HG02798 (cell line): ENCODE data around the gene SULT6B1.
"Not testable (repeated sequence)": the region's sequence is repeated elsewhere in the genome, so short reads cannot be mapped to it uniquely, and the experiment has no call there.

ENCODE experiments used
- ATAC-seq: cut with Tn5 transposase; IDR thresholded peaks from one replicate; pipeline ENCODE4 v1.9.1; 2021; ENCODE audit warnings: mild to moderate bottlenecking; ENCODE audit not compliant: unreplicated experiment, poor library complexity

SULT6B1 gene

DNA sequence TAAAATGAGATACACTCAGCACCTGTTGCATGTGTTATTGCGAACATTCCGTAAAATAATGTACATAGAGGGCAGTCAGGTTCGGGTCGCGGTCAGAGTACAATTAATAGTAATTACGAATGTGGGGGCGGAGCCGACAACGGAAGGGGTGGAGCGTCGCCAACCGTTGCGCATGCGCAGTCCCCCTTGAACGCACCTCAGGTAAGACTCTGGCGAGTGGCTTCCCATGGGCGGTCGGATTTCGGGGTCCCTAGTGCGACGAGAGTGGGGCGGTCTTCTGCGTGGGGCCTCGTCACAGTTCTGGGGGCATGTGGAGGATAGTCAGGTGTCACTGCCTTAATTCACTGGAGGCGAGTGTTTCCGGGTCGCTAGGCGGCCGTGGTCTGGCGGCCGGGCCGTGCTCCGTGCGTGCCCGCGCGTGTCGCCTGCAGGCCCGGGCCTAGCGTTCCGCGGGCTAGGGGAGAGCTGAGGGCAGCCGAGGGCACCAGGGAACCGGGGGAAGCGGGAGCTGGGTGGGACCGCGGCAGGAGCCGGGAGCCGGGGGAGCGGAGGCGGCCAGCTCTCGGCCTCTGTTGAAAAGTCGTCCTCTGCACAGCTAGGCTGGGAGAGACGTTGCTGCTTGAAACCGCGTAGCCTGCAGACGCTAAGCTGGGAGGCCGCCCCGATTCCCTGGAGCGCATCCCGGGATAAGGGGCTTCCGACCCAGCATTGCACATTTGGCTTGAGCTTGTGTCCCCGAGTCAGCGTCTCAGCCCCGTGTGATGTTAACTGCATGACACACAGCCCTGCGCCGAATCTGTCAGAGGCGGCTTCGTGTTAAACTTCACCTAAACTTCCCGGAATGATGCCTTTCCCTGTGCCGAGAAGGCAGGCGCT, 8.1 kb upstream of the SULT6B1 start, which contains the start of gene CEBPZOS:
TSS of gene CEBPZOS (plus strand) at position 177 of the 876 bp plus-strand sequence. CDS start 3,209 bp downstream, outside the sequence.
- ATAC-seq: peak; percentile 83

DNA sequence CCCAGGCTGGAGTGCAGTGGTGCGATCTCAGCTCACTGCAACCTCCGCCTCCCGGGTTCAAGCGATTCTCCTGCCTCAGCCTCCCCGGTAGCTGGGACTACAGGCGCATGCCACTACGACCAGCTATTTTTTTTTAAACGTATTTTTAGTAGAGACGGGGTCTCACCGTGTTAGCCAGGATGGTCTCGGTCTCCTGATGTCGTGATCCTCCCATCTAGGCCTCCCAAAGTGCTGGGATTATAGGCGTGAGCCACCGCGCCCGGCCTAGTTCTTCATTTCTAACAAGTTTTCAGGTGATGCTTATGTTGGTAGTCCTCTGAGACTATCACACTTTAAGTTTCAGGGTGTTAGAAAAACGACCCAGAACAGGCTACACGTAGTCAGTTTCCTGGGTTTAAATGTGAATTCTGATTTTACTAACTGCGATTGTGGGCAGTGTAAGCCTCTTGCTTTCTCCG, 7.4 kb upstream of the SULT6B1 start:
- ATAC-seq: not testable (repeated sequence)

DNA sequence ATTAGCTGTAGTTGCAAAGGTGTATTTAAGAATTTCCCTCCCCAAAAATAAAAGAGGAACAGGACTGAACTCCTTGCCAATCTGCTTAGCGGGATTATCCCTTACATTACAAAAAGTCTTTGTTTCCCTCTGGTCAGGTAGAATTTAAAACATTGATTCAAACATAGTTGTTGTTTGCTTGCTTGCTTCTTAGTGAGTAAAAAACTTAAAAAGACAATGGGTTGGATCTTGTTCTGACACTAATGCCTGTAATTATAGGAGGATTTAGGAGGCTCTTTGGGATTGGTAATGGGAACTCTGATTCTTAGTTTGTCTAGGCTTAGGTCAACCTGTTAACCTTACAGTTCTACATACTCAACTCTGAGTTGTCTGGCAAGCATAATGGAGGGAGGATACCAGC, 4.1 kb upstream of the SULT6B1 start:
- no peak for ATAC-seq

DNA sequence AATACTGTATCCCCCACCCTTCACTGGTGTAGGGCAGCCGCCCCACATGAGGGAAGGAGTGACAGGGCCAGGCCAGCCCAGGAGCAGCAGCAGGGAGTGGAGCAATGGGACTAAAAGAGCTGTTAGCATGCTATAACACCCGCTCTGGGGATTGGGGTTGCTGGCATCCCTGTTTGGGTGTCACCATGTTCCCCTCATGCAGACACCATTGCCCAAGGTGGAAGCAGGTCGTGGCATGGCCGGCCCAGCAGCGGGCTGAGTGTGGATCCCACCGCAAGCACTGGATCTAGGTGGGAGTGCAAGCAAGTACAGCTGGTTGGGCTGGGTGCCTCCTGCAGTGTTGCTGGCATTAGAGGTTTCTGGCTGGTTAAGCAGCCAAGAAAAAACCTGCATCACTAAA, 3.3 kb upstream of the SULT6B1 start:
- no peak for ATAC-seq

DNA sequence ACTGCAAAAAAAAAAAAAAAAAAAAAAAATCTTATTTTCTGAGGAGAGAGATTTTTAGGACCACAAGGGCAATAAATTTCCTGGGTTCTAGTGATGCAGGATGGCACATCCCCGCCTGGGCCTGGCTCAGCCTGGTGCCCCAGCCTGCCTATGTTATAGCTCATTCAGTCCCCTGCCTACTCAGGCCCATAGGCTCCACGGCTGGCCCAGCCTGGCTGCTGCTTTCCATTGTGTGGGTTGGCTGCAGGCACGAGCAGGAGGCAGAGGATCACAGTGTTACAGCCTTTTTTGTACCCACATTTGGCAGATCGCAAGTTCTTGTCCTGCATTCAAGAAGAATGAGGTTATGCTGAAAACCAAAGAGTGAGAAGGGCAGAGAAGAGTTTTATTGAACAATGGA, 2.8 kb upstream of the SULT6B1 start:
- no peak for ATAC-seq

DNA sequence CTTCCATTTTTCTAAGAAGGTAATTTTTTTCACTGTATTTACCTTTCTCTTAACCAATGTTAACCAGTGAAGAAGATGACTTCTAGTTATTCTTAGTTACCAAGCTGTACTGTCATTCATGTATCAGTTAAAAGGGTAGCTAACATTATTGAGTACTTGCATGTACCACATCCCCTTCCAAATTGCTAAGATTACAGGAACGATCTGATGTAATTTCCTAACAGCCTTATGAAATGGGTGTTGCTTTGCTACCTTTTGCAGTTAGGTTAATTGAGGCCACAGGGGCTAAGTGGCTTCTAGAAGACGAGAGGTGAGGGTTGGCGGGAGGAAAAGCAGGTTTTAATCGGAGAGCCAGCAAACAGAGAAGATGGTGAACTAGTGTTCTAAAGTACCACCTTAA, 1.8 kb upstream of the SULT6B1 start:
- ATAC-seq: no peak

DNA sequence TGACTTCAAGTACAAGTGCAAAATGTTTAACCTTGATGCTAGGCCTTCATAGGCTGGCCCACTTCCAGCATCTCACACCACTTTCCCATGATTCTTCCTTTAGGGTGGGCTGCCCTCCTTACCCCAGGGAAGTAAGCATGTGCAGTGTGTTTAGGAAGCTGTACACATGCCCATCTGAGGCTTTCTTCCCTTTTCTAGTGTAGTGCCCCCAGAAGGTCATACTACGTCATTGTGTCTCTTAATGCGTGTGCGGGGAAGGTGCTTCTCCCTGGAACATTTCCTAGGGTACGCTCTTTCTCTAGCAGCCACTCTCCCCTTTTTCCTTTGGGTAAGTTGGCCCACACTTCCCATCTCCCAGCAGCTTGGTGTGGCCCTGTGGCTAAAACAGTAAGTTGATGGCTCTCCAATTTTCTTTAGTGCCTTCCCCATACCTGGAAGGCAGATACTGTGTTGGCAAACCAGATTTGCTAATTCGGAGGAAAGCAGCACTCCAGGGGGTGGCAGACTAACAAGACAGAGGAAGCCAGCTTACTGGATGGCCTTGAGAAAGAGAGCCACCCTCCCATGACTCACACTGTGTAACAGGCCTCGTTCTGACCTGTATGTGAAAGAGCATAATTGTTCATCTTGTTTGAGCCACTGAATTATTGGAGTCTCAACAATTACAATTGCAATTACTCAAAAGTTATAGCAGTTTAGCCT, 1.1 kb upstream of the SULT6B1 start:
- no peak for ATAC-seq

DNA sequence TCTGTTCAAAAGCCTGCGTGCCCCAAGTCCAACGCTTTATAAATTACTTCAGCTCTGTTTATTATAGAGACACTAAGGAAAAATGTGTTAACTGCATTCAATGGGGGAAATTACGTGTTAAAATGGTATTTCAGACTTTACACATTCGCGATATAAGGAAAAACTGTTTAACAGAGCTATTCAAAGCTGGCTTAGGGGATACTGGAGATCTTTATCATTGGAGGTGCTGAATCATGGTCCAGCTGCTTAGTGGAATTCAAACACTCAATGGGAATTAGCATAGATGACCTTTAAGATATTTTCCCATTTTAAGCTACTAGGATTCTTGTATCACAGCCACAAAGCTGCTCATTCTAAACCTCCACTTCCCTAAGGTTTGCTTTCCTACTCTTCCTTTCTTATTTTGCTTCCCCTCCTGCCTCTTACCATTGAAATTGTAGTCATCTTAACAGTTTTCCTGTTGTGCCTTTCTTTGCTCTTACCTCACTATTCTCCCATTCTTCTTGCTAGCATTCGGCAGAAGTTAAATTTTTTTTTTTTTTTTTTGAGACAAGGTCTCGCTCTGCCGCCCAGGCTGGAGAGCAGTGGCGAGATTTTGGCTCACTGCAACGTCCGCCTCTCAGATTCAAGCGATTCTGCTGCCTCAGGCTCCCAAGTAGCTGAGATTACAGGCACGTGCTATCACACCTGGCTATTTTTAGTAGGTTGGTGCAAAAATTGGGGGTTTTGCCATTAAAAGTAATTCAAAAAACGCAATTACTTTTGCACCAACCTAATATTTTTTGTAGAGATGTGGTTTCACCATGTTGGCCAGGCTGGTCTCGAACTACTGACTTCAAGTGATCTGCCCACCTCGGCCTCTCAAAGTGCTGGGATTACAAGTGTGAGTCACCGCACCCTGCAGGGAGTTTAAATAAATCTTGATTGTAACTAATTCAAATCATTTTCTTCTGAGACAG, 6.5 kb downstream of the SULT6B1 start:
- no peak for ATAC-seq

DNA sequence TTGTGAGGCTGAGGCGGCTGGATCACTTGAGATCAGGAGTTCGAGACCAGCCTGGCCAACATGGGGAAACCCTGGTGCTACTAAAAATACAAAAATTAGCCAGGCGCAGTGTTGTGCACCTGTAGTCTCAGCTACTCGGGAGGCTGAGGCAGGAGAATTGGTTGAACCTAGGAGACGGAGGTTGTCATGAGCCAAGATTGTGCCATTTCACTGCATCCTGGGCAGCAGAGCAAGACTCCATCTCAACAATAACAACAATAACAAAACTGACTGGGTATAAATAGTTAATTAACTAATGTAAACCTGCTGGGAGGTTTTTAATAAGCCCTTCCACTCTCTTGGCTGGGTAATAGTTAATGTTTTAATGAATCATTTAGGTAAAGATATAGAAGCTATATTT, 7.8 kb downstream of the SULT6B1 start:
- no peak for ATAC-seq

DNA sequence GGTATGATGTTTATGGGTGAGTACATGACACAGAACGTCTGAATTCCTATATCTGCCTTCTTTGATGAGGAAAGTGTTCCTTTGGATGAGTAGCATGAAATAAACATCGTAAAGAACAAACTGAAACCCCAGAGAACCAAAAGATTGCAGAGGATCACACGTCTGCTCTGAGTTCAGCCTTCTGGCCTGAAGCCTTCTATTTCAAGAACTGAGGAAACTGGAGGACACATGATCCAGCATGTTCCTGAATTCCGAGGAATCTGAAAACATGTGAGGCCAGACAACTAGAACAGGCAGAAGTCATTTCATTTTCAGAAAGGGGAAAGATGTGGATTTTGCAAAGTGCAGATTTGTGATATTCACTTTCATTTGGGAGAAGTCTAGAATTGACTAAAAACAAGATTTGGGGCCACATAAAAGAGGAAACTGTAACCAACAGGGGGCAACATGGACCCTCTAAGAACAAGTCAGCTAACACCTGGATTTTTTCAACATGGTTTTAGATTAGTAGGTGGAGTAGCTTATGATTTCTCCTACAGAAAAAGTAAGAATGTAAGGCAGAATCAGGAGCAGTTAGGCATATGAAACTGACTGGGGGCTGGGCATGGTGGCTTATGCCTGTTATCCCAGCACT, 8.3 kb downstream of the SULT6B1 start:
- ATAC-seq: no peak

DNA sequence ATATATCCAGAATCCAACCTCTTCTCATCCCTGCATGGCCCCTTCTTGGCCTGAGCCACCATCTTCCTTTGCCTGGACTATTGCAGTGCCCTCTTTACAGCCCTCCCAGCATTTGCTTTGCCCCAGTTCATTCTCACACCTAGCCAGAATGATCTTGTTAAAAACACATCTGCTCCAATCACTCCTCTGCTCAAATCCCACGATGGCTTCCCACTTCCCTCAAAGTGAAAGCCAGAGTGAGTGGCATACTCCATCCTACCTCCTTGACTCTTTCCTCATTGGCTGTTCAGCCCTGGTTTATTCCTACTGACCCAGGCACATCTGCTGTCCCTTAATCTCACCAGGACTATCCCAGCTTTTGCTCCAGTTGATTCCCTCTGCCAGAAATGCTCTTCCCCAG, 14.7 kb downstream of the SULT6B1 start:
- ATAC-seq: no peak

DNA sequence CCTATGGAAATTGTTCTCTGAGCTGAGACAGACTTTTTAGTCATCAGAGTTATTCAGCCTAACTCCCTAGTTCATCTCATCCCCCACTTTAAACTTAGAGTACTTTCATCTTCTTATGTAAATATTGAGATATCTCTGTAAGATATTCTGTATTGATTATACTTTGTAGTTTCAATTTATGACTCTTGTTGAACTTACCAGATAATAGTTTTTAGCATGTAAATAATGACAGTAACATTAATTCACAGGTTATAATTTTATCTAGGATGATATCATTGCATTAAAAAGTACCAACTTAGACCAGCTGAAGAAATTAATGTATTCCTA, 16.9 kb downstream of the SULT6B1 start:
- ATAC-seq: no peak

DNA sequence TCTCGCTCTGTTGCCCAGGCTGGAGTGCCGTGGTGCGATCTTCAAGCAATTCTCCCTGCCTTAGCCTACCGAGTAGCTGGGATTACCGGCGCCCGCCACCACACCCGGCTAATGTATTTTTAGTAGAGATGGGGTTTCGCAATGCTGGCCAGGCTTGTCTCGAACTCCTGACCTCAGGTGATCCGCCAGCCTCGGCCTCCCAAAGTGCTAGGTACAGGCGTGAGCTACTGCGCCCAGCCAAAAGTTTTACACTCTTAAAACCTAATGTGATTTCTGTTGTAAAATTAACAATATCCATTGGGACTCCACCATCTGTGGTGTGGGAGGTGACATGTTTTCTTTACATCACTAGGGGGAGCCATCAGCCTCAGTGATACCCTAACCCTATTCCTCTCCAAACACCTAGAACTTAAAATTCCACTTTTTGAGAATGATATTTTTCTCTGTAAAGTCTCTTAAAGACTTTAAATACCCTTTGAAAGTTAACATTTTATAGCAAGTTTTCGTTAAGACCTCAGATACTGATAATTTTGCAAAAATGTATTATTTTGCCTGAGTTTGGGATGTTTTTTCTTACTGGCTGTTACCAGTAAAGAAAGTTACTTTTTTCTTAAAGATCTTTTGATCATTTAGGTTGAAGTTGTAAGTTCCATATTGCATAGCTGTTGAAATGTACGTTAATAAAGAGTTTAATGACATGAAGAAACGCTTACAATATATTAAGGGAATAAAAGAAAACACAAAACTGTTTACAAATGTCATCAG, 20.1 kb downstream of the SULT6B1 start:
- peak; percentile 65 for ATAC-seq

DNA sequence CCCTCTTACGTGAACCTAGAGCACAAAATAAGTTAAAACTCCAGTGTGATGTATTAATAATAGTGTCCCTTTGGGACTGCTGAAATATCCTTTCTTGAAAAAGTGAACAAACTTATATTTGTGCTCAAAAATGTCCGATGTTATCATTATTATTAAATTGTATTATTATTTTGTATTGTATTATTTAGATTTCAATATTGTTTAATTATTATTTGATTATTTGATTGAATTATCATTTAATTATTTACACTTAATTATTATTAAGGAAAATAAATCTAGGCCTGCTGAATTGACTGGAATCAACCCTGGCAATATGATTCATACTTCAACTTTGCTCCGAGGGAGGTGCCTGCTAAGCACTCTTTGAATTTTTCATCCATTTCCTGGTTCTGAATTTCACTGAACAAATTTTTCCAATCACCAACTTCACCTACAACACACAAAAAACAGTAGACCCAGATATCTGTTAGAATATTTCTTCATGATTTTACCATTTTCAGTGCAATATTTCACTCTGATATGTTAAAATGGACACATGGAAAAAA, 20.8 kb downstream of the SULT6B1 start:
- ATAC-seq: no peak

DNA sequence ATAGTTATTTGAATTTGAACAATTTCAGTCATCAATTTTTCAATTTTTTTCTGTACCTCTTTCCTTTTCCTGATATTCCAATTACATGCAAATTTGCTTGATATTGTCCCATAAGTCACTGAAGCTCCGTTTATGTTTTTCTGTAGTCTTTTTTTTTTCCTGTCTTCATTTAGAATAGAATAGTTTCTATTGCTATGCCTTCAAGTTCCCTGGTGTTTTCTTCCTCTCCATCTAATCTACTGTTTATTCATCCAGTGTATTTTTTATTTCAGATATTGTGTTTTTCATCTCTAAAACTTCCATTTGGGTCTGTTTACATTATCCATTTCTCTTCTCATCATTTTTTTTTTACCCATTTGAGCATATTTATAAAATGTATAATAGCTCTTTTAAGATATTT, 23.7 kb downstream of the SULT6B1 start:
- no peak for ATAC-seq

DNA sequence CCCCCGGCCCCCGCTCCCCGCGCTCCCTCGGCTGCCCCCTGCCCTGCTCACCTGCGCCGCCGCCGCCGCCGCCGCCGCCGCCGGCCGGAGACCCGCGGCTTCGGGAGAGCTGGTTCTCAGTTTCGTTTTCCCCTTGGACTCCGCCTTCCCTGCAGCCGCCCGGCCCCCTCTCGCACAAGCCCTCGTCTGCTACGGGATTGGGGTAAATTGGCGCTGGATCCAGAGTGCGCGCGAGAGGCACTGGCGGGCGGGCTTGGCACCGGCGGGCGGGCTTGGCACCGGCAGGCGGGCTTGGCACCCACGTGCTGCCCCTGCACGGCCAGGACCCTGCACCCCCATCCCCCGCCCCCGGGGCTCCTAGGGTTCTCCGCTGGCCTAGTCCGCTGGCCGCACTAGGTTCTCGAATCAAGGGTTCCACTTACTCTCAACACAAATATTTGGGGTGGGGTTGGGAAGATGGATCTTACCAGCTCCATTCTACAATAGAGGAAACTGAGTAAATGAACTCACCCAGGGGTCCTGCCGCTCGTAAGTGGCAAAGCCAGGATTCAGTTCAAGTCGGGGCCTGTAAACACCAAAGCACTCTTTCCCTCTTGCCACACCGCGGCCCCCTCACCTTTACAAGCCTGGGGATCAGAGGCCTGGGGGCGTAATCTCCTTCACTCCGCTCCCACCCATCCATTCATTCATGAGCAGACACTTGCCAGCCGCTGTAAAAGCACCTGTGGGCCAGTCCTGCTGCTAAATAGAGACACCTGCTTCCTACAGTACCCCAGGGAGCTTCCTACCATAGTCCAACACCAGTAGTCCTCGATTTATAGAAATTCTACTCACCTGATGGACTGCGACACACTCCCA, 31.4 kb downstream of the SULT6B1 start, which contains the start of gene EIF2AK2:
TSS of gene EIF2AK2 (minus strand) at position 124 of the 858 bp plus-strand sequence. CDS start 9,174 bp downstream, outside the sequence.
- ATAC-seq: peak; percentile 93

DNA sequence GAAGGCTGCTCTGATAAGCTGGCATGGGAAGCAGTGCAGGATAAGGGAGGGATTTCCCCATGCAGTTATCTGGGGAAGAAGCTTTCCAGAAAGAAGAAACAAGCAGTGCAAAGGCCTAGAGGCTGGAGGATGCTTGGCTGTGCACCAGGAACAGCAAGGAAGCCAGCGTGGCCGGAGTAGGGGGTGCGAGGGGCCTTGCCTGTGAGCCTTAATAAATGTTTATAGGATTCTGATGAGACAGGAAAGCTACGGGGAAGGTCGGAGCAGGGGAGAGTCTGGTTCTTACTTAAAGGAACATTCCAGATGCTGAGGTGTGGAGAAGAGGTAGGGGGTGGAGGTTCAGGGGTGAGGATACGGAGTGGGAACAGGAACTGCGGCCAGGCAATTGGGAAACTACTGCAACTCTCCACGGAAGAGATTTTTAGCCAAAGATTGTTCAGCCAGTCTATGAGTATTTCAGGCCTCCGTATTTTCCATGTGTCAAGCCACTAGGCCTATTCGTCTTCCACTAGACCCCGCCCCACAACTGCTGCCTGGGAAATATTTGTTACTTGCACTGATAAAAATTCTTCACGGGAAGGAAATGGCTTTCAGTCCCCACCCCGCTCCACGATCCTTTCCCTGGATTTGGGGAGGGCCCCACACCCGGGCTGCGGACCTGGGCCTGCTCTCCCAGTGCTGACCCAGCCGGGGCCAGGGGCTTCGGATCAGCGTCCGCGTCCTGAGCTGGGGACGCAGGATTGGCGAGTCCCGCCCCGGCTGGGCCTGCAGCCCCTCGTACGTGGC, 32.2 kb downstream of the SULT6B1 start:
- ATAC-seq: peak; percentile 14
